CD4-positive, alpha-beta T cell treated with Interleukin-4 for 4 hours (primary cell): ENCODE results near the gene KLHL40.

Experiments
- DNase-seq: peaks from one replicate; pipeline ENCODE4 v3.0.0-alpha.2; 2020

The KLHL40 gene

GRCh38 chr3:42728668-42729364 lies 43.5 kb downstream of the KLHL40 start:
- DNase-seq, result no peak

GRCh38 chr3:42729404-42730145 lies 44.2 kb downstream of the KLHL40 start:
- no peak for DNase-seq

GRCh38 chr3:42730294-42730693 lies 45.0 kb downstream of the KLHL40 start:
- no peak for DNase-seq

GRCh38 chr3:42730706-42731420 lies 45.5 kb downstream of the KLHL40 start:
- DNase-seq, result no peak

GRCh38 chr3:42731476-42732195 lies 46.3 kb downstream of the KLHL40 start:
- no peak for DNase-seq

GRCh38 chr3:42732196-42732828 lies 47.0 kb downstream of the KLHL40 start:
- no peak for DNase-seq

GRCh38 chr3:42732829-42733459 lies 47.6 kb downstream of the KLHL40 start:
- no peak for DNase-seq

- DNase-seq, result no peak
Observed at GRCh38 chr3:42733501-42734262, 48.3 kb downstream of the KLHL40 start.

- DNase-seq, result no peak
Observed at GRCh38 chr3:42734263-42734860, 49.0 kb downstream of the KLHL40 start.

GRCh38 chr3:42735019-42735418 lies 49.7 kb downstream of the KLHL40 start:
- DNase-seq, result no peak

GRCh38 chr3:42735615-42736014 lies 50.3 kb downstream of the KLHL40 start:
- DNase-seq, result no peak

- no peak for DNase-seq
Observed at GRCh38 chr3:42736081-42736480, 50.7 kb downstream of the KLHL40 start.

- DNase-seq, result no peak
Observed at GRCh38 chr3:42736531-42736930, 51.2 kb downstream of the KLHL40 start.

- no peak for DNase-seq
Observed at GRCh38 chr3:42739401-42740158, 54.2 kb downstream of the KLHL40 start.

- no peak for DNase-seq
Observed at GRCh38 chr3:42741796-42742195, 56.5 kb downstream of the KLHL40 start.
